ENCODE data around the gene PDAP1. TPM values are rescaled to one million over a fixed set of nuclear protein-coding genes. Genes with fewer than 3 reads are reported as not detected.

PDAP1 gene
- total RNA-seq, 1 experiment from 2014 or later, result 180 TPM

- H3K27me3 ChIP-seq (ENCODE audit: insufficient read depth, low read depth), result no peaks in the 10 kb centered on the region
- no peaks in the 10 kb centered on the region for H3K9me3 ChIP-seq (ENCODE audit: insufficient read depth, low read depth)
- H3K79me2 ChIP-seq (ENCODE audit: low read depth), result no peaks in the 10 kb centered on the region
- BruUV-seq (replicated peaks), result no TSS peak
- intact Hi-C loops (cut with micrococcal nuclease; ENCODE audit: unreplicated experiment), result no loop called here
- no peak overlapping the region for H3K27ac ChIP-seq
- H3K9me2 ChIP-seq (ENCODE audit: insufficient read depth), result no peaks in the 10 kb centered on the region
- POLR2A ChIA-PET (ENCODE audit: unreplicated experiment), result interaction anchor here (0.6 kb wide), 1 partner anchor 14 kb away, joined by 11 read pairs; the partner anchor contains the start of genes BUD31 and PDAP1
- TF ChIP-seq CTCF (conservative IDR thresholded peaks at IDR 0.05) (no peak), EZH2 (IDR thresholded peaks at IDR 0.05; ENCODE audit: low read depth) (no peak)
- H2AFZ ChIP-seq, result no peak overlapping the region
- H3K36me3 ChIP-seq (ENCODE audit: low read depth), result no peaks in the 10 kb centered on the region
- H3K4me1 ChIP-seq (replicated peaks; ENCODE audit: insufficient read depth), result no peaks in the 10 kb centered on the region
- no peak overlapping the region for H3K4me3 ChIP-seq
- H3F3A ChIP-seq (ENCODE audit: insufficient read depth, low read depth), result peaks cover 12% of the 10 kb centered on the region; the same call in 1 of the 2 replicates
- CTCF ChIA-PET, result no interaction called here
- no peak overlapping the region for H3K4me2 ChIP-seq
- peaks cover 7% of the 10 kb centered on the region; the same call in 1 of the 2 replicates for H4K20me1 ChIP-seq (ENCODE audit: insufficient read depth)
- DNase-seq, result no peak
Observed at GRCh38 chr7:99422625-99423024, 14.2 kb upstream of the PDAP1 start.

GRCh38 chr7:99422186-99422585, 13.8 kb upstream of the PDAP1 start:
- TF ChIP-seq CTCF (conservative IDR thresholded peaks at IDR 0.05) (no peak), EZH2 (IDR thresholded peaks at IDR 0.05; ENCODE audit: low read depth) (no peak)
- Histone ChIP-seq H3K4me2 (no peak overlapping the region), H3K79me2 (ENCODE audit: low read depth) (no peaks in the 10 kb centered on the region), H3K4me3 (no peak overlapping the region), H2AFZ (no peak overlapping the region), H3F3A (ENCODE audit: insufficient read depth, low read depth) (peaks cover 16% of the 10 kb centered on the region; the same call in 1 of the 2 replicates), H3K27me3 (ENCODE audit: insufficient read depth, low read depth) (no peaks in the 10 kb centered on the region), H3K27ac (no peak overlapping the region), H3K4me1 (replicated peaks; ENCODE audit: insufficient read depth) (no peaks in the 10 kb centered on the region), H4K20me1 (ENCODE audit: insufficient read depth) (peaks cover 10% of the 10 kb centered on the region), H3K9me3 (ENCODE audit: insufficient read depth, low read depth) (no peaks in the 10 kb centered on the region), H3K36me3 (ENCODE audit: low read depth) (no peaks in the 10 kb centered on the region), H3K9me2 (ENCODE audit: insufficient read depth) (no peaks in the 10 kb centered on the region)
- intact Hi-C loops (cut with micrococcal nuclease; ENCODE audit: unreplicated experiment), result no loop called here
- ChIA-PET POLR2A (ENCODE audit: unreplicated experiment) (interaction anchor here (0.6 kb wide), 1 partner anchor 14 kb away, joined by 11 read pairs; the partner anchor contains the start of genes BUD31 and PDAP1), CTCF (no interaction called here)
- no TSS peak for BruUV-seq (replicated peaks)
- no peak for DNase-seq

- no peak for TF ChIP-seq CTCF (conservative IDR thresholded peaks at IDR 0.05)
- no peak for TF ChIP-seq EZH2 (IDR thresholded peaks at IDR 0.05; ENCODE audit: low read depth)
- no peak overlapping the region for H2AFZ ChIP-seq
- CTCF ChIA-PET, result no interaction called here
- H3K36me3 ChIP-seq (ENCODE audit: low read depth), result peaks cover 8% of the 10 kb centered on the region; the same call in 1 of the 2 replicates
- H3K4me1 ChIP-seq (replicated peaks; ENCODE audit: insufficient read depth), result no peaks in the 10 kb centered on the region
- H3K27me3 ChIP-seq (ENCODE audit: insufficient read depth, low read depth), result no peaks in the 10 kb centered on the region
- POLR2A ChIA-PET (ENCODE audit: unreplicated experiment), result no interaction called here
- BruUV-seq (replicated peaks), result no TSS peak
- H4K20me1 ChIP-seq (ENCODE audit: insufficient read depth), result peaks cover 16% of the 10 kb centered on the region
- no peak overlapping the region for H3K27ac ChIP-seq
- H3K9me3 ChIP-seq (ENCODE audit: insufficient read depth, low read depth), result no peaks in the 10 kb centered on the region
- no peaks in the 10 kb centered on the region for H3K9me2 ChIP-seq (ENCODE audit: insufficient read depth)
- intact Hi-C loops (cut with micrococcal nuclease; ENCODE audit: unreplicated experiment), result no loop called here
- peaks cover 17% of the 10 kb centered on the region; the same call in 1 of the 2 replicates for H3F3A ChIP-seq (ENCODE audit: insufficient read depth, low read depth)
- H3K4me2 ChIP-seq, result no peak overlapping the region
- H3K4me3 ChIP-seq, result no peak overlapping the region
- no peak for DNase-seq
- no peaks in the 10 kb centered on the region for H3K79me2 ChIP-seq (ENCODE audit: low read depth)
Observed at GRCh38 chr7:99420986-99421385, 12.6 kb upstream of the PDAP1 start.
